ENCODE data around the gene CTDP1.

The CTDP1 gene

GRCh38 chr18:79800371-79801180, 121.0 kb downstream of the CTDP1 start:
- no peak for DNase-seq

- DNase-seq: no peak
Measured at GRCh38 chr18:79801217-79801616, 121.6 kb downstream of the CTDP1 start.

GRCh38 chr18:79801641-79802040, 122.0 kb downstream of the CTDP1 start:
- no peak for DNase-seq

- DNase-seq: no peak
Measured at GRCh38 chr18:79802298-79802697, 122.7 kb downstream of the CTDP1 start.

- no peak for DNase-seq
Measured at GRCh38 chr18:79803611-79804051, 124.0 kb downstream of the CTDP1 start.
